PFSK-1 (cell line): ENCODE results near the gene KRTAP21-1. TPM values are rescaled to one million over a fixed set of nuclear protein-coding genes. Genes with fewer than 3 reads are reported as not detected.
"Not testable (repeated sequence)": the region's sequence is repeated elsewhere in the genome, so short reads cannot be mapped to it uniquely, and the experiment has no call there.

Source experiments
- FOXP2 ChIP-seq: optimal IDR thresholded peaks from 2 replicates; pipeline ENCODE3; 2011; ENCODE audit warnings: borderline replicate concordance, control low read depth, inconsistent platforms; ENCODE audit not compliant: insufficient read depth; ENCODE audit errors: extremely low read length, extremely low read depth
- POLR2AphosphoS5 ChIP-seq: IDR thresholded peaks from 2 replicates; pipeline ENCODE4 v1.6.1; 2012; ENCODE audit warnings: low read depth, mild to moderate bottlenecking, control low read depth, low read length, moderate library complexity
- REST ChIP-seq, 2 experiments: IDR thresholded peaks; 2 replicates each; pipeline versions ENCODE4 v1.6.1 to v1.8.0; 2011 to 2012; ENCODE audit warnings: low read depth in 2 of 2, low read length in 2 of 2, control low read depth in 1 of 2, inconsistent platforms in 1 of 2, mild to moderate bottlenecking in 1 of 2, moderate library complexity in 1 of 2; ENCODE audit not compliant: insufficient read depth in 1 of 2
- SIN3A ChIP-seq: IDR thresholded peaks from 2 replicates; pipeline ENCODE4 v1.6.1; 2012; ENCODE audit warnings: mild to moderate bottlenecking, low read length, moderate library complexity, borderline replicate concordance; ENCODE audit not compliant: insufficient read depth
- TAF1 ChIP-seq: IDR thresholded peaks from 2 replicates; pipeline ENCODE4 v1.6.1; 2012; ENCODE audit warnings: low read length, control low read depth, borderline replicate concordance; ENCODE audit not compliant: insufficient read depth
- polyA plus RNA-seq: library from polyadenylated mRNA; unstranded; fragments of >200 nt; gene quantifications from one replicate; pipeline ENCODE4 v1.2.1, GENCODE V29; 2012; ENCODE audit warnings: low read depth, missing spikeins; ENCODE audit not compliant: insufficient read length

Gene KRTAP21-1
- not detected for polyA plus RNA-seq

DNA sequence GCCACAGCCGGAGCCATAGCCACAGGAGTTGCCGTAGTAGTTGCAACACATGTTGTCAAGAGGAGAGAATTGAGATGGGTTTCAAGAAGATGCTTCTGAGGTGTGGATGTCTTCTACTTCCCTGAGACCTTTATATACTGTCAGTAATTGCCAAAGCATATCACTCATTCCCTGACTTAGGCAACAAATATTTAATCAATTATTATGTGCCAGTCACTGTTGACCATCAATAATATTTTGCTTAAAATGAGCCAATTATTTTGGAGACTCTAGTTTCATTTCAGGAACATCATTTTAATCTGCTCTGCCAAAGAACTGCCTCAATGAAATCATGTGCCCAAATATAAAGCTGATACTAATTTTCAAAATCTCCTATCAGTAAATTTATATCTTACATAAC, at the start of gene KRTAP21-1:
Gene KRTAP21-1, minus strand, starts transcription at position 101 of the 400 bp plus-strand sequence. Its CDS starts 50 bp downstream, at position 51.
- not testable (repeated sequence) for TF ChIP-seq FOXP2; POLR2AphosphoS5; REST (IDR thresholded peaks at IDR 0.05; ENCODE audit: insufficient read depth in 1 of 2, low read depth in 2 of 2, low read length in 2 of 2)

GRCh38 chr21:30800605-30801004, 45.4 kb upstream of the KRTAP21-1 start:
- no peak for TF ChIP-seq TAF1

- no peak for TF ChIP-seq REST (IDR thresholded peaks at IDR 0.05; ENCODE audit: insufficient read depth in 1 of 2, low read depth in 2 of 2, low read length in 2 of 2)
- no peak for TF ChIP-seq SIN3A
- no peak for TF ChIP-seq POLR2AphosphoS5
- no peak for TF ChIP-seq FOXP2
- no peak for TF ChIP-seq TAF1
Observed at GRCh38 chr21:30793581-30794314, 38.5 kb upstream of the KRTAP21-1 start.

DNA sequence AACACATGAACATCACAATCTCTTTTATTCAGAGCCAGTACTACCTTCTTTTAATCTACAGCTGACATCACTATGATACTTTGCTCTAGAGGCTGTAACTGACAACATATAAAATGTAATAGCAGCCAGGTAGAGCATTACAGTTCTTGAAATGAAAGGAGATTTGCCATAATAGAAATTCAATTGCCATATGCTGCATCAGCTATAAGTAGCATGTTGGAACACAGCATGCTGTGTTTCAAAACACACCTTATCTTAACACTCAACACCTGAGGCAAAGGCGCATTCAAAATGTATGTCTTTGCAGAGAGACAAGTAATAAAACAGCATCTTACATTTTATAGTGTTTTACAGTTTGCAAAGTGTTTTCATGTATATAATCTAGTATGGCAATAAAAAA, 24.0 kb upstream of the KRTAP21-1 start:
- no peak for TF ChIP-seq REST (IDR thresholded peaks at IDR 0.05; ENCODE audit: insufficient read depth in 1 of 2, low read depth in 2 of 2, low read length in 2 of 2)
- TF ChIP-seq TAF1, result no peak
- no peak for TF ChIP-seq FOXP2
- TF ChIP-seq POLR2AphosphoS5, result no peak
- no peak for TF ChIP-seq SIN3A

- no peak for TF ChIP-seq SIN3A
- TF ChIP-seq TAF1, result no peak
- no peak for TF ChIP-seq REST (IDR thresholded peaks at IDR 0.05; ENCODE audit: insufficient read depth in 1 of 2, low read depth in 2 of 2, low read length in 2 of 2)
- TF ChIP-seq FOXP2, result no peak
- no peak for TF ChIP-seq POLR2AphosphoS5
Observed at GRCh38 chr21:30769724-30770431, 14.7 kb upstream of the KRTAP21-1 start.
